H1 (cell line): ENCODE measurements around the gene TTC13. TPM values are rescaled to one million over a fixed set of nuclear protein-coding genes. Genes with fewer than 3 reads are reported as not detected.

ENCODE experiments used
- CTCF ChIA-PET: fragments of 300-600 bp; sonication (Branson Sonifier 250); formaldehyde crosslinking; loops from one replicate; lab custom pipeline; 2021; ENCODE audit not compliant: partially characterized antibody; lab: Charles Lee
- POLR2A ChIA-PET: fragments of 300-600 bp; sonication (Branson Sonifier 250); formaldehyde crosslinking; loops from one replicate; lab custom pipeline; 2021; ENCODE audit warnings: inconsistent platforms; ENCODE audit not compliant: partially characterized antibody; lab: Charles Lee
- DNase-seq, 2 experiments: peaks; one replicate each; pipeline versions ENCODE4 v3.0.0 to v3.0.0-alpha.2; 2010 to 2022; ENCODE audit warnings: low spot score in 2 of 2, low read depth in 1 of 2, mixed read lengths in 1 of 2
- FAIRE-seq: peaks from 2 replicates; lab custom pipeline; 2011; peaks lifted over from hg19 to GRCh38; lab: Jason Lieb, UNC
- H2AFZ ChIP-seq: 2 replicates; pipeline ENCODE4 v1.8.1; 2012; ENCODE audit warnings: low read length, inconsistent platforms
- H2AK5ac ChIP-seq: 2 replicates; pipeline ENCODE4 v1.6.1; 2013; ENCODE audit warnings: low read depth, low read length
- H2BK120ac ChIP-seq: replicated peaks from 2 replicates; pipeline ENCODE3; 2013; ENCODE audit warnings: low read depth, low read length, inconsistent platforms
- H2BK12ac ChIP-seq: 2 replicates; pipeline ENCODE4 v1.6.1; 2013; ENCODE audit warnings: low read depth, low read length
- H2BK15ac ChIP-seq: 2 replicates; pipeline ENCODE4 v1.6.1; 2013; ENCODE audit warnings: low read length
- H2BK20ac ChIP-seq: 2 replicates; pipeline ENCODE4 v1.6.1; 2013; ENCODE audit warnings: low read length
- H2BK5ac ChIP-seq: 2 replicates; pipeline ENCODE4 v1.6.1; 2013; ENCODE audit warnings: low read depth, low read length
- H3K14ac ChIP-seq: 2 replicates; pipeline ENCODE4 v1.6.1; 2013; ENCODE audit warnings: inconsistent platforms; ENCODE audit not compliant: insufficient read length
- H3K18ac ChIP-seq: 2 replicates; pipeline ENCODE4 v1.6.1; 2013; ENCODE audit warnings: low read length; ENCODE audit errors: extremely low read depth
- H3K23ac ChIP-seq: 2 replicates; pipeline ENCODE4 v1.6.1; 2013; ENCODE audit warnings: inconsistent platforms; ENCODE audit not compliant: insufficient read length
- H3K23me2 ChIP-seq: 2 replicates; pipeline ENCODE4 v1.6.1; 2013; ENCODE audit warnings: low read depth, low read length
- H3K27ac ChIP-seq: 2 replicates; pipeline ENCODE4 v1.6.1; 2011; ENCODE audit warnings: low read depth, low read length, inconsistent platforms
- H3K27me3 ChIP-seq, 4 experiments: replicated peaks in 1 of 4; 1 replicate in 1 of 4; 2 replicates in 3 of 4; pipeline versions ENCODE4 v1.6.1 to v1.8.1; 2011 to 2013; ENCODE audit warnings: low read length in 3 of 4, mild to moderate bottlenecking in 3 of 4, inconsistent platforms in 2 of 4, mixed read lengths in 2 of 4, moderate library complexity in 1 of 4; ENCODE audit not compliant: control insufficient read depth in 3 of 4, insufficient read depth in 3 of 4; ENCODE audit errors: extremely low read depth in 1 of 4
- H3K36me3 ChIP-seq, 4 experiments: 2 replicates each; pipeline versions ENCODE4 v1.6.1 to v1.8.1; 2011 to 2013; ENCODE audit warnings: mild to moderate bottlenecking in 4 of 4, low read length in 3 of 4, moderate library complexity in 2 of 4, control low read depth in 1 of 4, inconsistent platforms in 1 of 4; ENCODE audit not compliant: insufficient read depth in 4 of 4, control insufficient read depth in 2 of 4
- H3K4ac ChIP-seq: replicated peaks from 2 replicates; pipeline ENCODE3; 2013; ENCODE audit warnings: low read length, low read depth, mixed read lengths, inconsistent platforms; ENCODE audit not compliant: insufficient read length
- H3K4me1 ChIP-seq, 4 experiments: replicated peaks in 1 of 4; 1 replicate in 1 of 4; 2 replicates in 3 of 4; pipeline versions ENCODE4 v1.6.1 to v1.8.1; 2011 to 2013; ENCODE audit warnings: low read length in 3 of 4, inconsistent platforms in 2 of 4, mixed read lengths in 1 of 4; ENCODE audit not compliant: insufficient read depth in 4 of 4, control insufficient read depth in 3 of 4
- H3K4me2 ChIP-seq, 2 experiments: 2 replicates each; pipeline versions ENCODE4 v1.6.1 to v1.8.1; 2011 to 2013; ENCODE audit warnings: low read depth in 2 of 2, low read length in 2 of 2, control low read depth in 1 of 2, inconsistent platforms in 1 of 2, mild to moderate bottlenecking in 1 of 2; ENCODE audit not compliant: insufficient read depth in 1 of 2
- H3K4me3 ChIP-seq, 4 experiments: fragments of 200-600, 300-600 bp in 1 of 4; sonication (generic), shearing (Covaris generic), sonication (Bioruptor Twin) in 1 of 4; 2 replicates each; pipeline versions ENCODE4 v1.5.1 to v1.8.1; 2011 to 2016; ENCODE audit warnings: low read length in 4 of 4, low read depth in 3 of 4, control low read depth in 2 of 4, inconsistent platforms in 2 of 4, mild to moderate bottlenecking in 2 of 4, mixed read lengths in 1 of 4, moderate library complexity in 1 of 4; ENCODE audit not compliant: insufficient read depth in 2 of 4; ENCODE audit errors: extremely low read depth in 1 of 4
- H3K56ac ChIP-seq: replicated peaks from 2 replicates; pipeline ENCODE3; 2013; ENCODE audit warnings: low read depth, mild to moderate bottlenecking, mixed read lengths, low read length, inconsistent platforms; ENCODE audit not compliant: insufficient read length
- H3K79me1 ChIP-seq: 2 replicates; pipeline ENCODE4 v1.6.1; 2013; ENCODE audit warnings: low read depth, low read length, control low read depth
- H3K79me2 ChIP-seq, 2 experiments: 2 replicates each; pipeline versions ENCODE4 v1.6.1 to v1.8.1; 2012 to 2013; ENCODE audit warnings: low read length in 2 of 2, mild to moderate bottlenecking in 2 of 2, inconsistent platforms in 1 of 2; ENCODE audit not compliant: insufficient read depth in 2 of 2, control insufficient read depth in 1 of 2
- H3K9ac ChIP-seq, 4 experiments: replicated peaks in 1 of 4; 1 replicate in 1 of 4; 2 replicates in 3 of 4; pipeline versions ENCODE4 v1.6.1 to v1.8.1; 2011 to 2013; ENCODE audit warnings: low read depth in 3 of 4, low read length in 3 of 4, control low read depth in 2 of 4, mild to moderate bottlenecking in 2 of 4, moderate library complexity in 2 of 4, inconsistent platforms in 1 of 4; ENCODE audit errors: extremely low read depth in 1 of 4
- H3K9me3 ChIP-seq, 2 experiments: 2 replicates each; pipeline versions ENCODE4 v1.6.1 to v1.8.1; 2012 to 2013; ENCODE audit warnings: mild to moderate bottlenecking in 2 of 2, moderate library complexity in 2 of 2, control low read depth in 1 of 2, inconsistent platforms in 1 of 2, low read depth in 1 of 2, low read length in 1 of 2, mixed read lengths in 1 of 2; ENCODE audit not compliant: insufficient read depth in 2 of 2
- H4K20me1 ChIP-seq, 2 experiments: replicated peaks in 1 of 2; 2 replicates each; pipeline versions ENCODE3 to v1.8.1; 2011 to 2013; ENCODE audit warnings: inconsistent platforms in 2 of 2, low read length in 2 of 2, mild to moderate bottlenecking in 1 of 2; ENCODE audit not compliant: insufficient read depth in 2 of 2, control insufficient read depth in 1 of 2
- H4K5ac ChIP-seq: 2 replicates; pipeline ENCODE4 v1.6.1; 2013; ENCODE audit warnings: low read length, low read depth, mixed read lengths, inconsistent platforms; ENCODE audit not compliant: insufficient read length
- H4K8ac ChIP-seq: 2 replicates; pipeline ENCODE4 v1.8.0; 2013; ENCODE audit warnings: mild to moderate bottlenecking, moderate library complexity, low read length, inconsistent platforms; ENCODE audit not compliant: insufficient read depth; ENCODE audit errors: extremely low read depth
- H4K91ac ChIP-seq: replicated peaks from 2 replicates; pipeline ENCODE3; 2013; ENCODE audit warnings: low read length, mixed read lengths, inconsistent platforms; ENCODE audit not compliant: insufficient read length
- ATF2 ChIP-seq: IDR thresholded peaks from 2 replicates; pipeline ENCODE4 v1.6.1; 2012; ENCODE audit warnings: low read length, inconsistent platforms
- EP300 ChIP-seq, 2 experiments: IDR thresholded peaks; 1 replicate in 1 of 2; 2 replicates in 1 of 2; pipeline ENCODE4 v1.6.1; 2011 to 2012; ENCODE audit warnings: low read depth in 2 of 2, low read length in 2 of 2, mild to moderate bottlenecking in 2 of 2, borderline replicate concordance in 1 of 2, inconsistent platforms in 1 of 2, moderate library complexity in 1 of 2
- HDAC6 ChIP-seq: IDR thresholded peaks from one replicate; pipeline ENCODE4 v1.7.1; 2012; ENCODE audit warnings: low read depth, mild to moderate bottlenecking, inconsistent platforms, low read length, moderate library complexity
- MAFK ChIP-seq: IDR thresholded peaks from 2 replicates; pipeline ENCODE4 v1.6.1; 2012; ENCODE audit warnings: low read depth, mild to moderate bottlenecking, improper control_type of control experiment, low read length
- NANOG ChIP-seq: IDR thresholded peaks from 2 replicates; pipeline ENCODE4 v1.6.1; 2011; ENCODE audit warnings: low read length, low read depth, mild to moderate bottlenecking, inconsistent platforms; ENCODE audit not compliant: insufficient read depth, poor library complexity, severe bottlenecking
- RXRA ChIP-seq: IDR thresholded peaks from 2 replicates; pipeline ENCODE4 v1.6.1; 2011; ENCODE audit warnings: low read depth, mild to moderate bottlenecking, low read length, moderate library complexity; ENCODE audit not compliant: insufficient read depth
- SAP30 ChIP-seq: fragments of 300-600 bp; sonication (generic); IDR thresholded peaks from 2 replicates; pipeline ENCODE4 v1.7.1; 2012; ENCODE audit warnings: low read length, moderate library complexity, mild to moderate bottlenecking, inconsistent platforms; ENCODE audit not compliant: insufficient read depth, insufficient replicate concordance
- SIX5 ChIP-seq: IDR thresholded peaks from 2 replicates; pipeline ENCODE4 v1.6.1; 2011; ENCODE audit warnings: mild to moderate bottlenecking, low read depth, low read length
- SP2 ChIP-seq: IDR thresholded peaks from 2 replicates; pipeline ENCODE4 v1.6.1; 2012; ENCODE audit warnings: mild to moderate bottlenecking, low read length, inconsistent platforms
- SRF ChIP-seq: IDR thresholded peaks from 2 replicates; pipeline ENCODE4 v1.6.1; 2011; ENCODE audit warnings: mild to moderate bottlenecking, low read depth, low read length, moderate library complexity
- TAF7 ChIP-seq: optimal IDR thresholded peaks from 2 replicates; pipeline ENCODE3; 2011; ENCODE audit warnings: low read depth, mild to moderate bottlenecking, inconsistent platforms, low read length, moderate library complexity, borderline replicate concordance
- TEAD4 ChIP-seq: IDR thresholded peaks from 2 replicates; pipeline ENCODE4 v1.6.1; 2012; ENCODE audit warnings: low read depth, low read length, inconsistent platforms, mixed read lengths
- WGBS, 2 experiments: shearing (Covaris generic) in 1 of 2; methylation state at CpG; one replicate each; pipeline versions ENCODE4 v1.1.6 to v1.1.7; 2013 to 2015; ENCODE audit warnings: low lambda C conversion rate in 2 of 2, mixed read lengths in 2 of 2, inconsistent platforms in 1 of 2, low coverage in 1 of 2, missing lambda C conversion rate in 1 of 2; ENCODE audit not compliant: insufficient replicate concordance in 2 of 2, insufficient coverage in 1 of 2, insufficient read length in 1 of 2; ENCODE audit errors: extremely low coverage in 1 of 2, missing lambda C conversion rate in 1 of 2; 5-methylcytosine and 5-hydroxymethylcytosine counted together
- polyA plus RNA-seq, 7 experiments: library from polyadenylated mRNA; depleted of rRNA in 3 of 7; stranded (reverse) in 5 of 7; unstranded in 2 of 7; fragments of >200 nt in 5 of 7; fragments of 200-250 nt in 2 of 7; gene quantifications; 1 replicate in 5 of 7; 2 replicates in 1 of 7; 4 replicates in 1 of 7; pipeline versions ENCODE4 v1.2.1 to v1.2.3, GENCODE V29; 2011 to 2013; ENCODE audit warnings: missing spikeins in 2 of 7, mixed read lengths in 2 of 7
- total RNA-seq: library from RNA; stranded (reverse); fragmentation: NEBNext Ultra II Directional; extraction: Animal tissue kit (Norgen Biotek cat#: 25700); gene quantifications from 2 replicates; pipeline ENCODE4 v1.2.1, GENCODE V29; 2021

Gene TTC13
- total and polyA plus RNA-seq, 2 of the 8 experiments (the other 6 are each of a cell fraction or from before 2014, with no cell fraction given) = 3.1 to 7.1 TPM

- Histone ChIP-seq H4K8ac (no peak overlapping the region; the same call in 1 of the 2 replicates), H2BK120ac (no peak overlapping the region), H3K4ac (no peak overlapping the region), H2AFZ (no peak overlapping the region), H3K9ac (no peak overlapping the region), H2BK15ac (no peak overlapping the region), H4K20me1 (peaks cover 0 to 5% of the 10 kb centered on the region in 2 experiments), H2BK12ac (no peak overlapping the region), H3K79me2 (peaks cover 0 to 19% of the 10 kb centered on the region in 2 experiments; a peak in 2 of 4 replicates), H2BK20ac (no peak overlapping the region), H3K9me3 (no peaks in the 10 kb centered on the region), H3K18ac (no peak overlapping the region), H3K23ac (no peak overlapping the region), H4K91ac (no peak overlapping the region), H3K23me2 (peaks cover 9% of the 10 kb centered on the region), H2BK5ac (no peak overlapping the region), H3K14ac (no peak overlapping the region), H3K4me2 (no peak overlapping the region), H2AK5ac (no peak overlapping the region), H3K27me3 (peaks cover 0 to 2% (median 0%) of the 10 kb centered on the region in 4 experiments; a peak in 2 of 7 replicates), H3K4me1 (peaks cover 2 to 5% (median 3%) of the 10 kb centered on the region in 4 experiments), H3K56ac (no peak overlapping the region), H4K5ac (no peak overlapping the region), H3K36me3 (no peaks in the 10 kb centered on the region), H3K4me3 (no peak overlapping the region), H3K79me1 (no peaks in the 10 kb centered on the region; the same call in 1 of the 2 replicates), H3K27ac (no peak overlapping the region)
- no peak for DNase-seq
- ChIA-PET POLR2A (interaction anchor here (1.0 kb wide), 1 partner anchor 10 kb away, joined by 3 read pairs; no protein-coding TSS in a partner anchor), CTCF (interaction anchor here (1.5 kb wide), 1 partner anchor 9 kb away, joined by 6 read pairs; no protein-coding TSS in a partner anchor)
- 93% methylated on average over 4 of the region's 4 CpGs; no CpG with 5 or more reads in 1 of the 2 experiments for WGBS, 2 experiments
- FAIRE-seq = no peak
- TF ChIP-seq SP2 = no peak
- TF ChIP-seq MAFK = no peak
- no peak for TF ChIP-seq SAP30
- TF ChIP-seq TEAD4 = no peak
- no peak for TF ChIP-seq RXRA
- TF ChIP-seq ATF2 = no peak
- TF ChIP-seq TAF7 = no peak
- no peak for TF ChIP-seq HDAC6
- TF ChIP-seq EP300 (IDR thresholded peaks at IDR 0.05; ENCODE audit: borderline replicate concordance in 1 of 2, low read depth in 2 of 2, low read length in 2 of 2) = no peak
- TF ChIP-seq SIX5 = no peak
- TF ChIP-seq NANOG = no peak
- TF ChIP-seq SRF = no peak
Observed at GRCh38 chr1:230870916-230871315, 107.7 kb downstream of the TTC13 start.
